A673 (cell line): Measurements from ENCODE around the gene CD200R1L. TPM values are rescaled to one million over a fixed set of nuclear protein-coding genes. Genes with fewer than 3 reads are reported as not detected.

ENCODE experiments used
- BruUV-seq: library from RNA; stranded (reverse); fragments of 400-500 nt; replicated peaks from 2 replicates; lab custom pipeline; 2021; lab: Mats Ljungman, UMichigan
- CTCF ChIA-PET: fragments of 300-600 bp; sonication (Branson Sonifier 250); formaldehyde crosslinking; loops from one replicate; lab custom pipeline; 2022; ENCODE audit warnings: antibody characterized with exemption; lab: Charles Lee
- POLR2A ChIA-PET: fragments of 300-600 bp; sonication (Branson Sonifier 250); formaldehyde crosslinking; loops from one replicate; lab custom pipeline; 2022; ENCODE audit warnings: antibody characterized with exemption; ENCODE audit not compliant: low non-redundant PET; lab: Charles Lee
- DNase-seq: peaks from one replicate; pipeline ENCODE4 v3.0.0-alpha.2; 2015; ENCODE audit warnings: low spot score
- H3K27ac ChIP-seq: fragments of 200-600 bp; sonication (generic); 2 replicates; pipeline ENCODE4 v1.5.1; 2016; ENCODE audit warnings: mixed run types, low read depth, mild to moderate bottlenecking, mixed read lengths, antibody characterized with exemption, low read length; ENCODE audit not compliant: poor library complexity, severe bottlenecking
- H3K27me3 ChIP-seq: fragments of 200-600 bp; sonication (generic); replicated peaks from 2 replicates; pipeline ENCODE4 v1.6.1; 2017; ENCODE audit warnings: mixed run types, low read depth, mild to moderate bottlenecking, mixed read lengths, antibody characterized with exemption, low read length; ENCODE audit not compliant: insufficient read depth, poor library complexity
- H3K36me3 ChIP-seq: fragments of 200-600 bp; sonication (generic); 2 replicates; pipeline ENCODE4 v1.6.1; 2016; ENCODE audit warnings: mixed run types, mild to moderate bottlenecking, mixed read lengths, antibody characterized with exemption, low read length; ENCODE audit not compliant: insufficient read depth, poor library complexity, severe bottlenecking
- H3K4me1 ChIP-seq: fragments of 200-600 bp; sonication (generic); 2 replicates; pipeline ENCODE4 v1.6.1; 2017; ENCODE audit warnings: mixed run types, mild to moderate bottlenecking, mixed read lengths, antibody characterized with exemption, low read length; ENCODE audit not compliant: insufficient read depth, poor library complexity, severe bottlenecking
- H3K4me3 ChIP-seq: fragments of 200-600 bp; sonication (generic); 2 replicates; pipeline ENCODE4 v1.5.1; 2016; ENCODE audit warnings: low read depth, mixed run types, mild to moderate bottlenecking, mixed read lengths, low read length; ENCODE audit not compliant: poor library complexity, severe bottlenecking
- H3K9me3 ChIP-seq: fragments of 200-600 bp; sonication (generic); 2 replicates; pipeline ENCODE4 v1.6.1; 2016; ENCODE audit warnings: mixed run types, low read depth, mild to moderate bottlenecking, mixed read lengths, antibody characterized with exemption, low read length; ENCODE audit not compliant: poor library complexity, severe bottlenecking
- EZH2 ChIP-seq: fragments of 200-600 bp; sonication (generic); IDR thresholded peaks from 2 replicates; pipeline ENCODE4 v1.6.1; 2017; ENCODE audit warnings: borderline replicate concordance, low read depth, mild to moderate bottlenecking, mixed read lengths, antibody characterized with exemption, low read length; ENCODE audit not compliant: poor library complexity, severe bottlenecking
- intact Hi-C: fragments of 100-400 bp; cut with micrococcal nuclease; formaldehyde crosslinking; loops from one replicate; pipeline ENCODE4 v1.10.0; 2022; ENCODE audit not compliant: unreplicated experiment
- total RNA-seq: library from RNA; stranded (reverse); gene quantifications from 2 replicates; pipeline ENCODE4 v1.2.3, GENCODE V29; 2021
- TF ChIP-seq, protein P1 (sequence below): fragments of 300-800, 200-600 bp; sonication (generic); conservative IDR thresholded peaks from 2 replicates; pipeline ENCODE4 v1.5.1; 2017; ENCODE audit warnings: low read depth, mild to moderate bottlenecking, antibody characterized with exemption, low read length, moderate library complexity, mixed read lengths

The CD200R1L gene
- total RNA-seq, 1 experiment from 2014 or later = not detected

- DNase-seq = no peak
- CTCF ChIA-PET = no interaction called here
- intact Hi-C loops = no loop called here
- no peak overlapping the region for H3K4me3 ChIP-seq
- no peaks in the 10 kb centered on the region for H3K27me3 ChIP-seq
- no peaks in the 10 kb centered on the region for H3K36me3 ChIP-seq
- no peaks in the 10 kb centered on the region for H3K9me3 ChIP-seq
- BruUV-seq = no TSS peak
- TF ChIP-seq, protein P1, sequence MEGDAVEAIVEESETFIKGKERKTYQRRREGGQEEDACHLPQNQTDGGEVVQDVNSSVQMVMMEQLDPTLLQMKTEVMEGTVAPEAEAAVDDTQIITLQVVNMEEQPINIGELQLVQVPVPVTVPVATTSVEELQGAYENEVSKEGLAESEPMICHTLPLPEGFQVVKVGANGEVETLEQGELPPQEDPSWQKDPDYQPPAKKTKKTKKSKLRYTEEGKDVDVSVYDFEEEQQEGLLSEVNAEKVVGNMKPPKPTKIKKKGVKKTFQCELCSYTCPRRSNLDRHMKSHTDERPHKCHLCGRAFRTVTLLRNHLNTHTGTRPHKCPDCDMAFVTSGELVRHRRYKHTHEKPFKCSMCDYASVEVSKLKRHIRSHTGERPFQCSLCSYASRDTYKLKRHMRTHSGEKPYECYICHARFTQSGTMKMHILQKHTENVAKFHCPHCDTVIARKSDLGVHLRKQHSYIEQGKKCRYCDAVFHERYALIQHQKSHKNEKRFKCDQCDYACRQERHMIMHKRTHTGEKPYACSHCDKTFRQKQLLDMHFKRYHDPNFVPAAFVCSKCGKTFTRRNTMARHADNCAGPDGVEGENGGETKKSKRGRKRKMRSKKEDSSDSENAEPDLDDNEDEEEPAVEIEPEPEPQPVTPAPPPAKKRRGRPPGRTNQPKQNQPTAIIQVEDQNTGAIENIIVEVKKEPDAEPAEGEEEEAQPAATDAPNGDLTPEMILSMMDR = no peak
- no peak for TF ChIP-seq EZH2
- POLR2A ChIA-PET = no interaction called here
- H3K27ac ChIP-seq = no peak overlapping the region
- H3K4me1 ChIP-seq = no peaks in the 10 kb centered on the region
Observed at GRCh38 chr3:112845772-112846171, 892 bp downstream of the CD200R1L start.

GRCh38 chr3:112829046-112829445 lies 17.6 kb downstream of the CD200R1L start:
- ChIA-PET CTCF (no interaction called here), POLR2A (no interaction called here)
- no peak for TF ChIP-seq EZH2
- TF ChIP-seq, protein P1 = no peak
- no peak for DNase-seq
- intact Hi-C loops = no loop called here
- Histone ChIP-seq H3K36me3 (no peaks in the 10 kb centered on the region), H3K9me3 (no peaks in the 10 kb centered on the region), H3K27me3 (no peaks in the 10 kb centered on the region), H3K4me3 (no peak overlapping the region), H3K27ac (no peak overlapping the region), H3K4me1 (no peaks in the 10 kb centered on the region)
- no TSS peak for BruUV-seq

DNA sequence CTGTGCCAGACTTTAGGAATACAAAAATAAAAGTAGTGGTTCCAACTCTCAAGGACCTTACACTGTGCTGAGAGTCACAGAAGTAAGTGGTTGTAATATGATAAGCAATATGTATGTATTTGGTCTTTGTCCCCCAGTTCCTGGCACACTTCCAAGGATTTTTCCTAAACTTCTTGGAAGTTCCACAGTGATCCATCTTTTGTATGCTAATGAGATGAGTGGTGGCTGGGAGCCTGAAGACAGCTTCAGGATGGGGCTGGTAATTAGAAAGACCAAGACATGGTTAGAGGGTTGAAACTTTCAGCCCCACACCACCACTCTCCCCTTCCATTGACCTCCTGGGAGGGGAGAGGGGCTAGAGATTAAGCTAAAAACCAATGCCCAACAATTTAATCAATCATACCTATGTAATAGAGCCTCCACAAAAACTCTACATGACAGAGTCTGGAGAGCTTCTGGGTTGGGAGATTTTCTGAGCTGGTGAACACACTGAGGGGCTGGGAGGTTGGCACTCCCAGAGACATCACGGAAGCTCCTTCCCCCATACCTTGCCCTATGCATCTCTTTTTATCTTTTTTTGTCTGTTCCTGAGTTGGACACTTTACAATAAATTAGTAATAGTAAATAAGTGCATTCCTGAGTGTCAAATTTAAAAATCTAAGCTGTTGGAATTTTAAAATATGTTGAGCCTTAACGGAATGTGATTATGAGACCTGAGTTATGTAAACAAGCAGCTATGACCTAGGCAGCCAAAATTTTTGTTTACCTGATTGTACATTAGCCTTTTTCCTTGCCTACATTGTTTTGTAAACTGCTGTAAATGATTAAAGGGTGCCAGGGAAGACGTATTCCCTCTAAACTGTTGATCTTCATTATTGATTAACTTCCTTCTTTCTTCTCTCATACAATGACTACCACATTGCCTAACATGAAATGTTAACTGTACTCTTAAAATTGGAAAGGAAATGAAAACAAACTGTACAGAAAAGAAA lies 24.3 kb downstream of the CD200R1L start:
- POLR2A ChIA-PET = no interaction called here
- H3K36me3 ChIP-seq = no peaks in the 10 kb centered on the region
- TF ChIP-seq, protein P1 = no peak
- no peak for TF ChIP-seq EZH2
- H3K27me3 ChIP-seq = no peaks in the 10 kb centered on the region
- CTCF ChIA-PET = no interaction called here
- H3K27ac ChIP-seq = no peak overlapping the region
- no TSS peak for BruUV-seq
- no peak for DNase-seq
- H3K4me3 ChIP-seq = no peak overlapping the region
- H3K9me3 ChIP-seq = no peaks in the 10 kb centered on the region
- H3K4me1 ChIP-seq = no peaks in the 10 kb centered on the region
- intact Hi-C loops = no loop called here
